Measurements from ENCODE around the gene LIN54. TPM values are rescaled to one million over a fixed set of nuclear protein-coding genes. Genes with fewer than 3 reads are reported as not detected.

The LIN54 gene
- total and polyA plus RNA-seq, 9 of the 15 experiments (the other 6 are each of a cell fraction or from before 2014, with no cell fraction given), result 2.2 to 22.5 (median 15.8) TPM

DNA sequence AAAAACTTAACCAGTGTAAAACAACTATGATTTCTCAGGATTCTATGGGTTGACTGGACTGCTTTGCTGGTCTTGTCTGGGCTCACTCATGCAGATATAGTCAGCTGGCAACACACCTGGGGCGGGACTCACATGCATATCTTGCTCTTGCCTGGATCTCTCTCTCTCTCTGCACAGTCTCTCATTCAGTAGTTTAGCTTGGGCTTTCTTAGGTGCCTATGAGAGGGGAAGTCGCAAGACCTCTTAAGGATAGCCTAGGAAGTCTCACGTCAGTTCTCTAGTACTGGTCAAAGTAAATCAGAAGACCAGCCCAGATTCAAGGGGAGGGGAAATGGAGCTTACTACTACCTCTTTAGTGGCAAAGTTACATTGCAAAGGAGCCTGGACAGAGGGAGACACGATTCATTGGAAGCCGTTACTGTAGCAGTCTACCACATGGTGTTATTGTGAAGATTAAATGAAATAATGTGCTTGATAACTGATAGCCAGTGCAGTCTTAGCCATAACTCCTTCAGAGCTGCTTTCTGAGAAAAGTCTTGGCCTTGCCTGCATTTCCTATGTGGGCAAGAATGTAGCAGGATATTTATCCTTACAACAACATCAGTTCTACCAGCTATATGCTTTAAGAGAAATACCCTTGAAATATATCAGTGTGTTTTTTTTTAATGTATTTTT lies 26.5 kb upstream of the LIN54 start:
- ChIA-PET CTCF (ENCODE audit: low intra/inter-chr PET ratio) (no interaction called here), POLR2A (interaction anchor here (0.7 to 1.7 kb wide), 5 partner anchors 24 to 150 kb away, joined by 3 to 11 read pairs (median 3); partner anchors contain the start of gene LIN54)
- H3K4me3 ChIP-seq, result peak overlapping the region; percentile 56
- no peaks in the 10 kb centered on the region; the same call in 2 of the 3 replicates for H3K36me3 ChIP-seq (ENCODE audit: control insufficient read depth, insufficient read depth, low read length)
- peak overlapping the region; percentile 5 for H3K27ac ChIP-seq (ENCODE audit: extremely low read depth, low read depth, low read length)
- H4K20me1 ChIP-seq (replicated peaks; ENCODE audit: control insufficient read depth, insufficient read depth, low read length), result no peaks in the 10 kb centered on the region
- H3K9ac ChIP-seq (ENCODE audit: insufficient read depth in 1 of 2, low read depth in 2 of 2, low read length in 2 of 2), result peak overlapping the region; percentile 64 to 71
- H3K9me3 ChIP-seq (replicated peaks; ENCODE audit: control insufficient read depth, insufficient read depth, low read depth, low read length), result no peaks in the 10 kb centered on the region
- H3K4me2 ChIP-seq (ENCODE audit: insufficient read depth, low read length), result peak overlapping the region; percentile 78
- peak overlapping the region; percentile 36; the same call in 1 of the 2 replicates for H2AFZ ChIP-seq (ENCODE audit: low read depth, low read length)
- H3K4me1 ChIP-seq (replicated peaks in 1 of 2; ENCODE audit: control insufficient read depth in 2 of 2, insufficient read depth in 2 of 2, low read length in 2 of 2), result peaks cover 6 to 12% of the 10 kb centered on the region in 2 experiments; a peak in 4 of 5 replicates
- H3K27me3 ChIP-seq (ENCODE audit: control insufficient read depth in 2 of 2, insufficient read depth in 2 of 2, low read length in 2 of 2), result no peaks in the 10 kb centered on the region
- no peaks in the 10 kb centered on the region for H3K9me1 ChIP-seq (ENCODE audit: control insufficient read depth, insufficient read depth, low read length)
- H3K79me2 ChIP-seq (ENCODE audit: control insufficient read depth, insufficient read depth, low read length), result peaks cover 63% of the 10 kb centered on the region
- no TSS peak for BruUV-seq (replicated peaks)
- DNase-seq (ENCODE audit: extremely low read depth in 1 of 4, low spot score in 3 of 4) (peak in 1 of 4 experiments; percentile 61), FAIRE-seq (peak; percentile 19), ATAC-seq (peak; percentile 7)
- 6% methylated on average over 5 of the region's 5 CpGs for WGBS (ENCODE audit: insufficient coverage, low coverage, missing lambda C conversion rate)
- intact Hi-C loops (cut with micrococcal nuclease), result no loop called here
- in situ Hi-C loops (cut with MboI), result no loop called here
- TF ChIP-seq, protein P1, sequence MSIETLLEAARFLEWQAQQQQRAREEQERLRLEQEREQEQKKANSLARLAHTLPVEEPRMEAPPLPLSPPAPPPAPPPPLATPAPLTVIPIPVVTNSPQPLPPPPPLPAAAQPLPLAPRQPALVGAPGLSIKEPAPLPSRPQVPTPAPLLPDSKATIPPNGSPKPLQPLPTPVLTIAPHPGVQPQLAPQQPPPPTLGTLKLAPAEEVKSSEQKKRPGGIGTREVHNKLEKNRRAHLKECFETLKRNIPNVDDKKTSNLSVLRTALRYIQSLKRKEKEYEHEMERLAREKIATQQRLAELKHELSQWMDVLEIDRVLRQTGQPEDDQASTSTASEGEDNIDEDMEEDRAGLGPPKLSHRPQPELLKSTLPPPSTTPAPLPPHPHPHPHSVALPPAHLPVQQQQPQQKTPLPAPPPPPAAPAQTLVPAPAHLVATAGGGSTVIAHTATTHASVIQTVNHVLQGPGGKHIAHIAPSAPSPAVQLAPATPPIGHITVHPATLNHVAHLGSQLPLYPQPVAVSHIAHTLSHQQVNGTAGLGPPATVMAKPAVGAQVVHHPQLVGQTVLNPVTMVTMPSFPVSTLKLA (conservative IDR thresholded peaks at IDR 0.05), result 0 out of 4 replicates have a peak, but pooled peaks of 1 of the 2 experiments have one; percentile 21
- no peak for TF ChIP-seq E2F6 (IDR thresholded peaks at IDR 0.05; ENCODE audit: borderline replicate concordance in 1 of 2, extremely low read depth in 1 of 2, insufficient read depth in 1 of 2, insufficient read length in 1 of 2, low read depth in 1 of 2, low read length in 1 of 2, poor library complexity in 1 of 2, severe bottlenecking in 1 of 2)
- TF ChIP-seq ATF1 (CRISPR knock-in tag; IDR thresholded peaks at IDR 0.05), result no peak
- no peak for TF ChIP-seq ATF1 (tag; IDR thresholded peaks at IDR 0.05)
- no peak for TF ChIP-seq FOS (IDR thresholded peaks at IDR 0.05; ENCODE audit: extremely low read depth, insufficient read length)
- TF ChIP-seq NCOA6 (IDR thresholded peaks at IDR 0.05), result no peak
- TF ChIP-seq HDAC1 (IDR thresholded peaks at IDR 0.05), result 0 out of 4 replicates have a peak, but pooled peaks of 1 of the 2 experiments have one; percentile 34
- peak in 1 of 3 experiments; percentile 3 for TF ChIP-seq YY1 (IDR thresholded peaks at IDR 0.05; ENCODE audit: borderline replicate concordance in 1 of 3, control insufficient read depth in 1 of 3, extremely low read depth in 1 of 3, insufficient read depth in 3 of 3, insufficient read length in 1 of 3, insufficient replicate concordance in 2 of 3, low read depth in 1 of 3, low read length in 2 of 3)
- TF ChIP-seq ETV5 (CRISPR knock-in tag; IDR thresholded peaks at IDR 0.05; ENCODE audit: low read depth), result no peak
- TF ChIP-seq DPF2 (IDR thresholded peaks at IDR 0.05), result no peak
- TF ChIP-seq ZEB2 (IDR thresholded peaks at IDR 0.05), result peak; percentile 45; the same call in 1 of the 2 replicates
- TF ChIP-seq ZNF449 (CRISPR knock-in tag; IDR thresholded peaks at IDR 0.05), result no peak
- TF ChIP-seq POLR3G (IDR thresholded peaks at IDR 0.05; ENCODE audit: extremely low read depth, insufficient read length, insufficient replicate concordance), result no peak
- TF ChIP-seq ZNF583 (CRISPR knock-in tag; IDR thresholded peaks at IDR 0.05), result no peak
- TF ChIP-seq, protein P2, sequence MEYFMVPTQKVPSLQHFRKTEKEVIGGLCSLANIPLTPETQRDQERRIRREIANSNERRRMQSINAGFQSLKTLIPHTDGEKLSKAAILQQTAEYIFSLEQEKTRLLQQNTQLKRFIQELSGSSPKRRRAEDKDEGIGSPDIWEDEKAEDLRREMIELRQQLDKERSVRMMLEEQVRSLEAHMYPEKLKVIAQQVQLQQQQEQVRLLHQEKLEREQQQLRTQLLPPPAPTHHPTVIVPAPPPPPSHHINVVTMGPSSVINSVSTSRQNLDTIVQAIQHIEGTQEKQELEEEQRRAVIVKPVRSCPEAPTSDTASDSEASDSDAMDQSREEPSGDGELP (CRISPR knock-in tag; IDR thresholded peaks at IDR 0.05; ENCODE audit: borderline replicate concordance), result peak; percentile 39; the same call in 1 of the 2 replicates
- no peak for TF ChIP-seq NEUROD1 (IDR thresholded peaks at IDR 0.05; ENCODE audit: borderline replicate concordance, low read depth, low read length, partially characterized antibody)
